COLO668 (cell line): ENCODE data around the gene GCH1.
"Not testable (repeated sequence)": the region's sequence is repeated elsewhere in the genome, so short reads cannot be mapped to it uniquely, and the experiment has no call there.

ENCODE experiments used
- DNase-seq: peaks from one replicate; lab custom pipeline; 2025; ENCODE audit not compliant: unreplicated experiment; lab: John Stamatoyannopoulos, UW

The GCH1 gene

GRCh38 chr14:54908973-54909372 lies 6.3 kb upstream of the GCH1 start:
- DNase-seq = not testable (repeated sequence)

- no peak for DNase-seq
These were observed 5.6 kb upstream of the GCH1 start for GRCh38 chr14:54908190-54908589.

- no peak for DNase-seq
These were observed 3.4 kb upstream of the GCH1 start for GRCh38 chr14:54906075-54906474.

DNA sequence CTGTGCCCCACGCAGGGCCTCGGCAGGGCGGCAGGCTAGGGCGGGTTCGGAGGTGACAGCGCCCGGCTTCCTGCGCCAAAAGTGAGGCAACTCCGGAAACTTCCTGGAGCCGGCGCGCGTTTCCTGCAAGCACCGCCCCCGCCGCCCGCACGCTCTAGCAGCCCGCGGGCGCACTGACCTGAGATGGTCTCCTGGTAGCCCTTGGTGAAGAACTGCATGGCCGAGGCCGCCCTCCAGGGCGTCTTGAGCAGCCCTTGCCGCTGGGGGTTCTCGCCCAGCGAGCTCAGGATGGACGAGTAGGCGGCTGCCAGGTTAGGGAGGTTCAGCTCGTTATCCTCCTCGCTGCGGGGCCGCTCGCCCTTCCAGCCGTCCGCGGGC lies 494 bp downstream of the GCH1 start:
- peak; percentile 84 for DNase-seq

- no peak for DNase-seq
These were observed 1.1 kb downstream of the GCH1 start for GRCh38 chr14:54901380-54902142.

DNA sequence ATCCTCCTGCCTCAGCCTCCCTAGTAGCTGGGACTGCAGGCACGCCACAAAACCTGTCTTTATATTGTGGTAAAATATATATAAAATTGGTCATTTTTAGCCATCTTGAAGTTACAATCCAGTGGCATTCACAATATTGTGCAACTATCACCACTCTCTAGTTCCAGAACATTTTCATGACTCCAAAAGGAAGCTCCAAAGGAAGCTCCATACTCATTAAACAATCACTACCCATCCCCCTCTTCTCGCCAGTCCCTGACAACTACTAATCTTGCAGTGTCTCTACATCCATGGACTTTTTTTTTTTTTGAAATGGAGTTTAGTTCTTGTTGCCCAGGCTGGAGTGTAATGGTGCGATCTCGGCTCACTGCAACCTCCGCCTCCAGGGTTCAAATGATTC lies 3.1 kb downstream of the GCH1 start:
- no peak for DNase-seq

- not testable (repeated sequence) for DNase-seq
These were observed 4.6 kb downstream of the GCH1 start for GRCh38 chr14:54897809-54898555.

DNA sequence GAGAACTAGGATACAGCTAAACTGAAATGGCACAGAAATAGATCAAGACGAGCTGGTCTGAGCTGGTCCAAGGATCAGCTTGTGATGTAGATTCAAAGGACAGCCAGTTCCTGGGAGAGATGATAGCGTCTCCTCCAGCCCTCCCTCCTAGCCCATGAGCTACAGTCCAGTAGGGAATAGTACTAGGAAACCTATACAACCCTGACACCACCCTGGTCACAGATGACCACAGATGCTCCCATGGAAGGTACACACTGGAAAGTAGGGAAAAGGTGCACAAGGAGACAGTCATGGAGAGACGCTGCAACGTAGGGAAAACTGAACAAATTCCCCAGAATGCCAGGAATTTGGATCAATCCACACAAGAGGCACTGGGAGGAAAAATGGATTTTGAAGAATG lies 6.9 kb downstream of the GCH1 start:
- no peak for DNase-seq

DNA sequence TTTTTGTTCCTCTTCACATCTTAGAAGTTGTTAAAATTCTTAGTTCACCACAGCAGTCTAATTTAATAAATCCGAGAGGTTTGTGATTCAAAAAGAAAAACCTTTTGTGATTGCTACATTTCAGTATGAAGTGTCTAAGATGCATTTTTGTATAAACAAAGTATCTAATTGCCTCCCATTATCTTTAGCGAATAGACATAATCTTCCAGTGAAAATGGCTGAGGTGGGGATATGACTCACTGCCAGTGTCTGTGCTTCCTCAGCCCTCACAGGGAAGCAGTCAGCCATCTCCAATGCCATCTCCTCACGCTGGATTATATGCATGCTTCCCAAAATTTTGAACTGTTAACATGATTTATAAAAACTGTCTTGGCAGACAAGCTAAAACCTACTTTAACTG lies 7.6 kb downstream of the GCH1 start:
- no peak for DNase-seq

DNA sequence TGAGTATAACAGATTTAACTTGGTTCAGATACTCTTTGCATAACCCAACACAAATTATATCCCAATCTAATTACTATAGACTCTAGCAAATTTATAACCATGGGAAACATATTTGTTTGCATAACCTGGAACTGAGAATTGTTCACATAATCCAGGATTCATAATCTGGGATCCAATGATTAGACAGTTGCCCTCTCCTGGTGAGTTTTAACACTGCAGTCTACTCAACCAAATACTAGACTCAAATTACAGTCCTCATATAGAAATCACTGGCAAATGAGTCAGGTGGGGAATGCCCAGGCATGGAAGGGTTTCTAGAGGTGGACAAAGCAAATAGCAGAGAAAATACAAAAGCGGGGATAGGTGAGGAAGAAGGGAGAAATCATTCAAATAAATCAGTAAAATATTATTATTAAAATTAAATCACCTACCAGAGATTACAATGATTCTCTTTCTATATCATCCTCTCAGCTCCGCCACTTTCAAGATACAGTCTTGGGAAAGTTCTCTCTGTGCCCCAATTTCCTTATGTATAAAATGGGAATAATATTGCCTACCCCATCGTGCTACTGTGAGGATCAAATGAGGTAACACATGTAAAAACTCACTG lies 9.4 kb downstream of the GCH1 start:
- peak; percentile 58 for DNase-seq

GRCh38 chr14:54891471-54892245 lies 11.0 kb downstream of the GCH1 start:
- no peak for DNase-seq

- DNase-seq = no peak
These were observed 11.8 kb downstream of the GCH1 start for GRCh38 chr14:54890788-54891187.

DNA sequence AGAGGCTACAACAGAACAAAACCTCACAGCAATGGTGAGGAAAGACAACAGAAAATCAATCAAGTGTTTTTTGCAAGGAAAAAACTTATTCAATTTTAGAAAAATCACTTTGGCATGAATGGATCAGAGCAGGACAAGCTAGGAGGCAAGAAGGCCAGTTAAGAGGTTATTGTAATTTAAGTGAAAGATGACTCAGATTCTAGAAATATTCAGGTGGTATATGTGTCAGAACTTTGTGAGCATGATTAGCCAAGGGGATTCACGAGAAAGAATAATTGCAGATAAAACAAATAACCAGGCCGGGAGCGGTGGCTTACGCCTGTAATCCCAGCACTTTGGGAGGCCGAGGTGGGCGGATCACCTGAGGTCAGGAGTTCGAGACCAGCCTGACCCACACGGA lies 12.7 kb downstream of the GCH1 start:
- DNase-seq = no peak

DNA sequence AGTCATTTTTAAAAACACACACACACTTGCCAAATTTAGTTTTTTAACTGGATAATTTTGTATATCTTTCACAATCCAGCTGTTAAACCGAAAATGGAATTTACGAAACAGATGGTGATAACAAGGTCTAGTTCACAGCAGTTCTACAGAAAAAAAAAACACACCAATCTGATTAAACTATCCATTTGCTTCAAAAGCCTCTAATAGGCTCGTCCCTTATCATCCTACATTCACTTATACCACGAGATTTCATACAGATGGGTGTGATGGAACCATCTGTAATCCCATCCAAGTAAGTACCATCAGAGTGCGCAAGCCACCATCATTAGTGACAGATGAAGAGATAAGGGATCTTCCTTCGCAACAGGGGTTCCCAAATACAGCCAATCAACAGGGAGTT lies 20.1 kb downstream of the GCH1 start:
- DNase-seq = no peak

- no peak for DNase-seq
These were observed 20.7 kb downstream of the GCH1 start for GRCh38 chr14:54881761-54882401.

- DNase-seq = no peak
These were observed 21.3 kb downstream of the GCH1 start for GRCh38 chr14:54881235-54881760.

GRCh38 chr14:54877703-54878021 lies 25.0 kb downstream of the GCH1 start:
- no peak for DNase-seq

DNA sequence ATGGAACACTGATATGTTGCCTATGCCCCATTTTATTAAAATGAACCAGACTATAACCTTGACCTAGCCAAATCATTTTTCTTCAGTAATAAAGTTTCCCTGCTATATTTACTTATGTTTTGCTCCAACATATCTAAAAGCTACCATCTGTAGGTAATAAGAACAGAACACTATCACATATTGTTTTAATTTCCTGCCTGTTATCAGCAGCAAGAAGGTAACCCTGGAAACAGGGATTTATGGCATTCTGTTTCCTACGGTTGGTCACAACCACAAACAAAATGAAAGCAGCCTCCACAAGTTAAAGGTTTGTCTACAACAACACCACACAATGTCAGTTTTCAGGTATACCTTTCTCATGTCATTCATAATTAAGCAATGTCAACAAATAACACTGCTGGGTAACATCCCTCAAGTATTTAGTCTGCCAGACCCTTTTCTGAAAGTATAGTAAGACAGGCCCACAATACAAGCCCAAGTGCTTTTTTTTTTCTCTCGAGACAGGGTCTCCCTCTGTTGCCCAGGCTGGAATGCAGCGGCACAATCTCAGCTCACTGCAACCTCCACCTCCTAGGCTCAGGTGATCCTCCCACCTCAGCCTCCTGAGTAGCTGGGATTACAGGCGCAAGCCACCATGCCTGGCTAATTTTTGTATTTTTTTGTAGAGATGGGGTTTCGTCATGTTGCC lies 25.5 kb downstream of the GCH1 start:
- DNase-seq = no peak

DNA sequence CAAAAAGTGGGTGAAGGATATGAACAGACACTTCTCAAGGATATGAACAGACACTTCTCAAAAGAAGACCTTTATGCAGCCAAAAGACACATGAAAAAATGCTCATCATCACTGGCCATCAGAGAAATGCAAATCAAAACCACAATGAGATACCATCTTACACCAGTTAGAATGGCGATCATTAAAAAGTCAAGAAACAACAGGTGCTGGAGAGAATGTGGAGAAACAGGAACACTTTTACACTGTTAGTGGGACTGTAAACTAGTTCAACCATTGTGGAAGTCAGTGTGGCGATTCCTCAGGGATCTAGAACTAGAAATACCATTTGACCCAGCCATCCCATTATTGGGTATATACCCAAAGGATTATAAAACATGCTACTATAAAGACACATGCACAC lies 27.0 kb downstream of the GCH1 start:
- DNase-seq = not testable (repeated sequence)
